ENCODE measurements around the gene LCN12.

- TF ChIP-seq CTCF (IDR thresholded peaks at IDR 0.05) (no peak), POLR2AphosphoS5 (IDR thresholded peaks at IDR 0.05) (no peak), POLR2A (IDR thresholded peaks at IDR 0.05) (no peak)
Measured at GRCh38 chr9:136952876-136953770, 1.1 kb downstream of the LCN12 start.
